A549 (cell line): ENCODE results near the gene SLC32A1. TPM values are rescaled to one million over a fixed set of nuclear protein-coding genes. Genes with fewer than 3 reads are reported as not detected.

Experiments used
- ATAC-seq, 2 experiments: fragments of 200-7000 bp in 1 of 2; fragments of >200 bp in 1 of 2; cut with Nextera tagmentation in 1 of 2; cut with Tn5 transposase in 1 of 2; 3 replicates each; pipeline versions ENCODE4 v1.8.0 to v1.9.1; 2018 to 2020; ENCODE audit warnings: mild to moderate bottlenecking in 1 of 2, moderate library complexity in 1 of 2
- CTCF ChIA-PET: fragments of 300-600 bp; sonication (Branson Sonifier 250); formaldehyde crosslinking; extraction: SDS; loops from one replicate; lab custom pipeline; 2021; ENCODE audit warnings: antibody characterized with exemption, inconsistent platforms; lab: Yijun Ruan, JAX
- POLR2A ChIA-PET: fragments of 350-600 bp; formaldehyde crosslinking; extraction: SDS; loops from one replicate; lab custom pipeline; 2021; ENCODE audit warnings: antibody characterized with exemption, inconsistent platforms; lab: Yijun Ruan, JAX
- DNase-seq, 2 experiments: peaks; one replicate each; pipeline versions ENCODE4 v3.0.0 to v3.0.0-alpha.2; 2011 to 2016; ENCODE audit warnings: low read depth in 1 of 2, low spot score in 1 of 2
- FAIRE-seq: peaks from 2 replicates; lab custom pipeline; 2011; peaks lifted over from hg19 to GRCh38; lab: Jason Lieb, UNC
- H3K27ac ChIP-seq, 2 experiments: fragments of >200 bp; sonication (Bioruptor Twin); formaldehyde crosslinking; 3 replicates each; pipeline ENCODE4 v1.5.1; 2016 to 2017
- H3K4me1 ChIP-seq: fragments of >200 bp; sonication (Bioruptor Twin); formaldehyde crosslinking; 3 replicates; pipeline ENCODE4 v1.6.1; 2016
- H3K4me2 ChIP-seq: fragments of >200 bp; sonication (Bioruptor Twin); formaldehyde crosslinking; 3 replicates; pipeline ENCODE4 v1.6.1; 2016
- H3K4me3 ChIP-seq: fragments of >200 bp; sonication (Bioruptor Twin); formaldehyde crosslinking; 3 replicates; pipeline ENCODE4 v1.5.1; 2016
- H3K9me3 ChIP-seq: fragments of >200 bp; sonication (Bioruptor Twin); formaldehyde crosslinking; 3 replicates; pipeline ENCODE4 v1.6.1; 2016
- ATOH8 ChIP-seq: fragments of 250-450 bp; sonication (Bioruptor Pico); IDR thresholded peaks from 2 replicates; pipeline ENCODE4 v1.5.0; 2020; ENCODE audit warnings: low read depth, mild to moderate bottlenecking, moderate library complexity
- BHLHE40 ChIP-seq: IDR thresholded peaks from 2 replicates; pipeline ENCODE4 v1.6.1; 2012; ENCODE audit warnings: low read depth, low read length, inconsistent platforms
- CBX2 ChIP-seq: fragments of 200-600 bp; sonication (generic); IDR thresholded peaks from 2 replicates; pipeline ENCODE4 v1.6.1; 2016; ENCODE audit warnings: low read depth, mild to moderate bottlenecking, borderline replicate concordance
- CBX8 ChIP-seq: fragments of 200-600 bp; sonication (generic); IDR thresholded peaks from 2 replicates; pipeline ENCODE4 v1.6.1; 2016
- EHMT2 ChIP-seq: fragments of 200-600 bp; sonication (generic); IDR thresholded peaks from 2 replicates; pipeline ENCODE4 v1.6.1; 2016; ENCODE audit warnings: antibody characterized with exemption, low read depth, mild to moderate bottlenecking, moderate library complexity
- HOXB13 ChIP-seq: fragments of 250-450 bp; sonication (Bioruptor Pico); IDR thresholded peaks from 2 replicates; pipeline ENCODE4 v1.5.0; 2020; ENCODE audit warnings: low read depth, mild to moderate bottlenecking, moderate library complexity
- MAX ChIP-seq: IDR thresholded peaks from 2 replicates; pipeline ENCODE4 v1.6.1; 2012
- RAD21 ChIP-seq, 2 experiments: fragments of >200 bp in 1 of 2; sonication (Bioruptor Twin) in 1 of 2; formaldehyde crosslinking in 1 of 2; IDR thresholded peaks in 1 of 2; conservative IDR thresholded peaks in 1 of 2; 2 replicates in 1 of 2; 3 replicates in 1 of 2; pipeline ENCODE4 v1.6.1; 2012 to 2018; ENCODE audit warnings: inconsistent platforms in 1 of 2
- RNF2 ChIP-seq: fragments of 200-600 bp; sonication (generic); IDR thresholded peaks from 2 replicates; pipeline ENCODE4 v1.6.1; 2016; ENCODE audit warnings: low read depth, mild to moderate bottlenecking, antibody characterized with exemption, moderate library complexity, borderline replicate concordance
- SMC3 ChIP-seq: fragments of >200 bp; sonication (Bioruptor Twin); formaldehyde crosslinking; IDR thresholded peaks from 3 replicates; pipeline ENCODE4 v1.6.1; 2018; ENCODE audit warnings: inconsistent platforms
- TP53 ChIP-seq: fragments of 250-450 bp; sonication (Bioruptor Pico); IDR thresholded peaks from 2 replicates; pipeline ENCODE4 v1.5.0; 2021; ENCODE audit warnings: mild to moderate bottlenecking, moderate library complexity
- ZFP36 ChIP-seq: fragments of 450-650 bp; IDR thresholded peaks from 2 replicates; pipeline ENCODE4 v1.6.1; 2014; ENCODE audit warnings: borderline replicate concordance; ENCODE audit not compliant: partially characterized antibody
- ZNF302 ChIP-seq: fragments of 250-450 bp; sonication (Bioruptor Pico); IDR thresholded peaks from 2 replicates; pipeline ENCODE4 v1.9.0; 2021; ENCODE audit warnings: inconsistent platforms, mild to moderate bottlenecking, moderate library complexity
- WGBS: methylation state at CpG from one replicate; pipeline ENCODE4 v1.1.6; 2017; ENCODE audit errors: missing lambda C conversion rate; 5-methylcytosine and 5-hydroxymethylcytosine counted together
- polyA plus RNA-seq, 4 experiments: library from polyadenylated mRNA; depleted of rRNA in 3 of 4; stranded (reverse); fragments of >200 nt; fragmentation: RNase III in 1 of 4; extraction: RNeasy Plus Mini Kit Qiagen cat#74134 plus additional on column Dnase treatment in 1 of 4; gene quantifications; 2 replicates in 3 of 4; 3 replicates in 1 of 4; pipeline ENCODE4 v1.2.3, GENCODE V29; 2011 to 2017
- TF ChIP-seq, protein P1 (sequence below): fragments of >200 bp; sonication (Bioruptor Twin); formaldehyde crosslinking; IDR thresholded peaks from 3 replicates; pipeline ENCODE4 v1.5.1; 2016
- TF ChIP-seq, protein P2 (sequence below): fragments of 150-350 bp; IDR thresholded peaks from 2 replicates; pipeline ENCODE4 v1.6.1; 2014; ENCODE audit warnings: low read depth, mild to moderate bottlenecking, low read length

The SLC32A1 gene
- polyA plus RNA-seq, 2 of the 4 experiments (the other 2 are of a cell fraction): not detected

GRCh38 chr20:38725931-38726803 is 1.9 kb downstream of the SLC32A1 start:
- Histone ChIP-seq H3K4me3 (no peak overlapping the region), H3K27ac (no peak overlapping the region), H3K4me2 (no peak overlapping the region), H3K4me1 (peaks cover 22% of the 10 kb centered on the region), H3K9me3 (no peaks in the 10 kb centered on the region)
- CTCF ChIA-PET: interaction anchor here (0.6 to 5.8 kb wide), 27 partner anchors 9 to 281 kb away, joined by 3 to 55 read pairs (median 5); partner anchors contain the start of gene DHX35
- DNase-seq (peak; percentile 54 to 84), FAIRE-seq (no peak), ATAC-seq (peak; percentile 67 to 85)
- TF ChIP-seq CBX8 (no peak), MAX (no peak), RAD21 (conservative IDR thresholded peaks at IDR 0.05 in 1 of 2, IDR thresholded peaks at IDR 0.05 in 1 of 2) (peak; percentile 49 to 65), CBX2 (no peak), ZFP36 (no peak), SMC3 (peak; percentile 70), TP53 (no peak)
- TF ChIP-seq, protein P1, sequence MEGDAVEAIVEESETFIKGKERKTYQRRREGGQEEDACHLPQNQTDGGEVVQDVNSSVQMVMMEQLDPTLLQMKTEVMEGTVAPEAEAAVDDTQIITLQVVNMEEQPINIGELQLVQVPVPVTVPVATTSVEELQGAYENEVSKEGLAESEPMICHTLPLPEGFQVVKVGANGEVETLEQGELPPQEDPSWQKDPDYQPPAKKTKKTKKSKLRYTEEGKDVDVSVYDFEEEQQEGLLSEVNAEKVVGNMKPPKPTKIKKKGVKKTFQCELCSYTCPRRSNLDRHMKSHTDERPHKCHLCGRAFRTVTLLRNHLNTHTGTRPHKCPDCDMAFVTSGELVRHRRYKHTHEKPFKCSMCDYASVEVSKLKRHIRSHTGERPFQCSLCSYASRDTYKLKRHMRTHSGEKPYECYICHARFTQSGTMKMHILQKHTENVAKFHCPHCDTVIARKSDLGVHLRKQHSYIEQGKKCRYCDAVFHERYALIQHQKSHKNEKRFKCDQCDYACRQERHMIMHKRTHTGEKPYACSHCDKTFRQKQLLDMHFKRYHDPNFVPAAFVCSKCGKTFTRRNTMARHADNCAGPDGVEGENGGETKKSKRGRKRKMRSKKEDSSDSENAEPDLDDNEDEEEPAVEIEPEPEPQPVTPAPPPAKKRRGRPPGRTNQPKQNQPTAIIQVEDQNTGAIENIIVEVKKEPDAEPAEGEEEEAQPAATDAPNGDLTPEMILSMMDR: peak; percentile 57
- 71% methylated on average over 45 of the region's 53 CpGs for WGBS
- POLR2A ChIA-PET: interaction anchor here (0.6 kb wide), 1 partner anchor 300 kb away, joined by 3 read pairs; no protein-coding TSS in a partner anchor

- H3K4me3 ChIP-seq: no peak overlapping the region
- H3K4me1 ChIP-seq: peaks cover 22% of the 10 kb centered on the region
- ATAC-seq (no peak), DNase-seq (no peak), FAIRE-seq (no peak)
- TF ChIP-seq RAD21 (conservative IDR thresholded peaks at IDR 0.05 in 1 of 2, IDR thresholded peaks at IDR 0.05 in 1 of 2) (no peak), ZNF302 (CRISPR knock-in tag) (no peak), BHLHE40 (no peak), RNF2 (no peak), HOXB13 (no peak), ATOH8 (CRISPR knock-in tag) (no peak), EHMT2 (no peak)
- TF ChIP-seq, protein P2, sequence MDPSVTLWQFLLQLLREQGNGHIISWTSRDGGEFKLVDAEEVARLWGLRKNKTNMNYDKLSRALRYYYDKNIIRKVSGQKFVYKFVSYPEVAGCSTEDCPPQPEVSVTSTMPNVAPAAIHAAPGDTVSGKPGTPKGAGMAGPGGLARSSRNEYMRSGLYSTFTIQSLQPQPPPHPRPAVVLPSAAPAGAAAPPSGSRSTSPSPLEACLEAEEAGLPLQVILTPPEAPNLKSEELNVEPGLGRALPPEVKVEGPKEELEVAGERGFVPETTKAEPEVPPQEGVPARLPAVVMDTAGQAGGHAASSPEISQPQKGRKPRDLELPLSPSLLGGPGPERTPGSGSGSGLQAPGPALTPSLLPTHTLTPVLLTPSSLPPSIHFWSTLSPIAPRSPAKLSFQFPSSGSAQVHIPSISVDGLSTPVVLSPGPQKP: no peak
- ChIA-PET POLR2A (no interaction called here), CTCF (interaction anchor here (0.6 to 5.8 kb wide), 15 partner anchors 9 to 203 kb away, joined by 3 to 55 read pairs (median 7); no protein-coding TSS in a partner anchor)
- no peaks in the 10 kb centered on the region for H3K9me3 ChIP-seq
- no peak overlapping the region for H3K4me2 ChIP-seq
- WGBS: 62% methylated on average over 42 of the region's 43 CpGs
- no peak overlapping the region for H3K27ac ChIP-seq
These were observed 2.7 kb downstream of the SLC32A1 start for GRCh38 chr20:38726804-38727606.
